Raji (cell line): Measurements from ENCODE around the gene KDM4C.

Experiments used
- POLR2A ChIP-seq: IDR thresholded peaks from 2 replicates; pipeline ENCODE4 v1.6.1; 2011; ENCODE audit warnings: low read depth, low read length, control low read depth; ENCODE audit not compliant: insufficient read depth

KDM4C gene

GRCh38 chr9:6901180-6901579, 143.4 kb downstream of the KDM4C start:
- no peak for TF ChIP-seq POLR2A

GRCh38 chr9:6902423-6902822, 144.7 kb downstream of the KDM4C start:
- no peak for TF ChIP-seq POLR2A

- TF ChIP-seq POLR2A, result no peak
These were observed 146.6 kb downstream of the KDM4C start for GRCh38 chr9:6904371-6904770.

GRCh38 chr9:6905850-6906375, 148.1 kb downstream of the KDM4C start:
- TF ChIP-seq POLR2A, result no peak

- no peak for TF ChIP-seq POLR2A
These were observed 150.1 kb downstream of the KDM4C start for GRCh38 chr9:6907772-6908381.

GRCh38 chr9:6909181-6909580, 151.4 kb downstream of the KDM4C start:
- no peak for TF ChIP-seq POLR2A

- no peak for TF ChIP-seq POLR2A
These were observed 152.3 kb downstream of the KDM4C start for GRCh38 chr9:6910032-6910431.

- TF ChIP-seq POLR2A, result no peak
These were observed 152.7 kb downstream of the KDM4C start for GRCh38 chr9:6910497-6910896.

GRCh38 chr9:6911901-6912638, 154.3 kb downstream of the KDM4C start:
- TF ChIP-seq POLR2A, result no peak

GRCh38 chr9:6915635-6916034, 157.9 kb downstream of the KDM4C start:
- no peak for TF ChIP-seq POLR2A

- TF ChIP-seq POLR2A, result no peak
These were observed 159.4 kb downstream of the KDM4C start for GRCh38 chr9:6917162-6917561.

- no peak for TF ChIP-seq POLR2A
These were observed 162.3 kb downstream of the KDM4C start for GRCh38 chr9:6920041-6920440.

GRCh38 chr9:6921315-6921714, 163.5 kb downstream of the KDM4C start:
- TF ChIP-seq POLR2A, result no peak

- no peak for TF ChIP-seq POLR2A
These were observed 164.4 kb downstream of the KDM4C start for GRCh38 chr9:6922124-6922676.

- TF ChIP-seq POLR2A, result no peak
These were observed 164.9 kb downstream of the KDM4C start for GRCh38 chr9:6922680-6923079.

- TF ChIP-seq POLR2A, result no peak
These were observed 165.3 kb downstream of the KDM4C start for GRCh38 chr9:6923086-6923485.
